Measurements from ENCODE around the gene KLF16.

Gene KLF16

DNA sequence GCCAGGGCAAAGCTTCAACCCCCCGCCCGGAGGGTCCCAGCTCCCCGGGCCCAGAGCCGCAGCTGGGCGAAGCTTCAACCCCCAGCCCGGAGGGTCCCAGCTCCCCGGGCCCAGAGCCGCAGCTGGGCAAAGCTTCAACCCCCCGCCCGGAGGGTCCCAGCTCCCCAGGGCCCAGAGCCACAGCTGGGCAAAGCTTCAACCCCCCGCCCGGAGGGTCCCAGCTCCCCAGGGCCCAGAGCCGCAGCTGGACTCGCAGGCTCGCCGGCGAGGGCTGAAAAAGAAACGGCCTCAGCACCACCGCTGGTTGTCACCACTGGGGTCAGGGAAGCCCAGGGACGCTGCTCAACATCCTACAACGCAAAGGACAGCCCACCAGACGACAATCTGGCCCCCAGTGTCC, 20.3 kb downstream of the KLF16 start:
- no peak for DNase-seq (ENCODE audit: low read depth in 2 of 2)

DNA sequence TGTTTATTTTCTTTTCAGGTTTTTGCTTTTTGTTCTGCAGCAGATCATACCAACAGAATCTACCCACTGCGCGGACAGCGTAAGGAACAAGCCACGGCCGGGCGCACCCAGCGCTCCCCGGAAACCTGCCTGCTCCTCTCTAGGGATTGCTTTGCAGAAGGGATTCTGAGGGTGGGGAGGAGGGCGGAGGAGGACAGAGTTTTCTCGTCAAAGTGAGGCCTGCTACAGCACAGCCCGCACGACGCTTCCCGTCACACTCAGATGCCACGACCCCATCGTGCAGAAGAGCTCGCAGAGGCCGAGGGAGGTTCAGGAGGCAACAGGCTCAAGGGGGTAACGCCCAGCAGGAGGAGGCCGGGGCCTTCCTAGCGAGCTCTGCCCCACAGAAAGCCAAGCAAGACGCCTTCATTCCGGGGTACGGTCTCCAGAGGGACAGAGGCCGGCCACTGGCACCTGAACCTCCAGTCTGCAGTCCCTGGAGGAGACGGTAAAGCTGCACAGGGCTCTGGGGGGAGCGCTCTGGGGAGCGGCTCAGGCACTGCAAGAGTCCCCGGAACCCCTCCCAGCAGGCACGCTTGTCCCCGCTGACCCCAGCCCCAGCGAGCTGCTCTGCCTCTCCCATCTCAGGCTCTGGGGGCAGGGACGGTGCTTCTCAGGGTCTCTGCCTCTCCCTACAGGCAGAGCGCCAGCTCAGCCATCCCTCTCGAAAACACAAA, 22.0 kb downstream of the KLF16 start:
- no peak for DNase-seq (ENCODE audit: low read depth in 2 of 2)

DNA sequence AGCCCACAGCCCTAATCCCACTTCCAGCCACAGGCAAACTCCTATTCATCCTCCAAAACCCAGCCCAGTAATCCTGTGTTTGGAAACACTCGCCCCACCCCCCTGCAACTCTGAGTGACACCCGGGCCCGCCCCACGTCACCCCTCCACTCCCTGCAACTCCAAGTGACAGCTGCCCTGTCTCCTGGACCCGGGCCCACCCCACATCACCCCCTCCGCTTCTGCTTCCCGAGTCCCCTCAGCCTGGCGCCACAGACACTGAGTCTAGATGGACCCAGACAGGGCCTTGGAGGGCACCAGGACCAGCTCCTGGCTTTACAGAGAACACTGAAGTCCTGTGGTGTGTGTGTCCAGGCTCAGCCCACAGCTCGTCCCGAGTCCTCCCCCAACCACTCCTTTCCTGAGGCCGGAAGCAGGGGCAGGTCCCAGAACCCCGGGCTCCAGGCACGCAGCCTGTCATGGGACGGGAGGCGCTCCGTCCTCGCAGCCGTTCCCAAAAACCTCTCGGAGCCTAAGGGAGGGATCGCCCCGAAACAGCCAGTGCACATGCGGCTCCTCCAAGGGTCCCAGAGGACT, 22.8 kb downstream of the KLF16 start:
- no peak for DNase-seq (ENCODE audit: low read depth in 2 of 2)

DNA sequence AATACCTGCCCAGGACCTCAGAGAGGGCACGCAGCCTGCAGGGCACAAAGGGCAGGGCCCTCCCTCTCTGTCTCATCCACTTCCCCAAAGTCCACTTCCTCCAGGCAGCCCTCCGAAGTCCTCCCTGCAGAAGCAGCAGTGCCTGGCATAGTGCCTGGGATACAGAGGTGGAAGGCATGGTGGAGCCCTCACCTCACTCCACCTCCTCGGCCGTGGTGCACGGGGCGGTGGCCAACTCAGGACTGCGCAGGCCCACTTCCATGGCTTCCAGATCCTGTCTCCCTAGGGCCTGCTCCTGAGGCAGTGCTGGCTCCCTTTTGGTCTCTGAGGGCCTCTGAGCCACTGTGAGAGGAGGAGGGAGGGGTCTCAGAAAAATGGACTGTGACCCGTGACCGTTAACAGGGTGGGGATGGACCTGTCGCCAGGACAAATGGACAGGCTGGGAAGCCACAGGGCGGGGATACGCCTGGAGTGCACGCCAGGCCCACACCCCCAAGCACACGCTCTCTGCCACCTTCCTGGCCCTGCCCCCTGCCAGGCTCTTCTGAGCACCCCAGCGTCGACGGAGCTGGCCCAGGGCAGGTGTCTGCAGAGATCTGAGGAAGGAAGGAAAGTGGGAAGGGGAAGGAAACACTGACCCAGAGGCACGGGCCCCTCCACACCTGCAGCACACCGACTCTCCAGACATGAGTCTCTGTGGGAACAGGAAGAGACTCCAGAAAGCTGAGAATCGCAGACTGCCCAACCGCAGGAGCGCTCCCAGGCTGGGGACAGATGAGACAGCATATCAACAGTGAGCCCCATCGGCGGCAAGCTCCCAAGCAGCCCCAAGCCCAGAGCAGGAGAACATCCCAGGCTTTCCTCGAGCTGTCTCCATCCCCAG, 23.5 kb downstream of the KLF16 start:
- DNase-seq (ENCODE audit: low read depth in 2 of 2) = no peak

DNA sequence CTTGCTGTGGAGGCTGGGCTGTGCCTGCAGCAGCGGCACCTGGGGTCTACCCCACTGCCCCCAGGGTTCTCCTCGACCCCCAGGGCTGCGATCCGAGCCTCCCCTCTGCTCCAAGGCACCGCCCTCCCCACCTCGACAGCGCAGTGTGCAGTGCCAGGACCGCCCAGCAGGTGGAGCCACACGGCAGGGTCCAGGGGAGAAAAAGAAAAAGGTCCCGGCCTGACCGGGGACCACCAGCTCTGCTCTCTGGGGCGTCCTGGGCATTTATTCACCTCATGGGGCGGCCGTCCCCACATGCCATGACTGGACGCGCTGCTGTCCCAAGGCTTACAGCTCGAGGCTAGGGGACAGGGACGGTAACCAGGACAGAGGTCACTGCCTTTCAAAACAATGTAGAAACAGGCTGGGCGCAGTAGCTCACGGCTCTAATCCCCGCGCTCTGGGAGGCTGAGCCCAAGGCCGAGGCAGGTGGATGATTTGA, 25.7 kb downstream of the KLF16 start:
- DNase-seq (ENCODE audit: low read depth in 2 of 2) = peak; percentile 41 to 53

DNA sequence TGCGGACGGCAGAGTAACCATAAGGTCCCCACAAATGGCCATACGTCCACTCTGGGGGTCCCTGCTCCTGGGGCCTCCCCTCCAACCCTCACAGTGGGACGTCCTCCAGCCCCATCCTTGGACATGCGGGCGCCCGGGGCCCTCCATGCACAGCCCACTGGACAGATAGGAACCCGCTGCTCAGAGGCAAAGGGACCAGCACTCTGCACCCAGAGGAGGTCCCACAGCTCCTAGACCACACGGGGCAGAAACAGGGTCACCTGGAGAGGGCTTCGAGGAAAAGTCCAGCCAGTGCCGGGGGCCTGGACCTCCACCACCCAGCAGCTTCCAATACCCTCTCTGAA, 26.2 kb downstream of the KLF16 start:
- DNase-seq (ENCODE audit: low read depth in 2 of 2) = no peak

DNA sequence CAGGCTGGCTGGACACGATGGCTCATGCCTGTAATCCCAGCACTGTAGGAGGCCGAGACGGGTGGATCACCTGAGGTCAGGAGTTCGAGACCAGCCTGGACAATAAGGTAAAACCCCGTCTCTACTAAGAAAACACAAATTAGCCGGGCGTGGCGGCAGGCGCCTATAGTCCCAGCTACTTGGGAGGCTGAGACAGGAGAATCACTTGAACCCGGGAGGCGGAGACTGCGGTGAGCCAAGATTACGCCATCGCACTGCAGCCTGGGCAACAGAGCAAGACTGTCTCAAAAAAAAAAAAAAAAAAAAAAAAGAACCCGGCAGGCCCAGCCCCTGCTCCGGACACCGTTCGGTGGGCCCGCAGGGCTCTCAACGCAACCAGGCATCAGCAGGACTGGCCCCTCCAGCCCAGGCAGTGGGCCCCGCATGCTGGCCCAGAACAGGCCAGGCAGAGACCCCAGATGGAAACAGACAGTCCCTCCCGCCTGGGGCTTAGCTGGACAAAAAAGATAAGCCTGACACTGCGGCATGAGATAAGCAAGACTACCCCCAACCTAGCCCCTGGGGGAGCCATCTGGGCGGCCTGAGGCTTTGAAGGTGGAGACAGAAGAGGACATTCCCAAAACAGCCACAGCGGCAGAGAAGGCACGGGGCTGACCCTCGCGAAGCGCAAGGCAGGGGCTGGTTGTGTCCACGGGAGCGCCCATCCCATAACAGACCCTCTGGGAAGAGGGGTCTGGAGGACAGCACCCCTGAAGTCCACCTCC, 26.7 kb downstream of the KLF16 start:
- no peak for DNase-seq (ENCODE audit: low read depth in 2 of 2)

DNA sequence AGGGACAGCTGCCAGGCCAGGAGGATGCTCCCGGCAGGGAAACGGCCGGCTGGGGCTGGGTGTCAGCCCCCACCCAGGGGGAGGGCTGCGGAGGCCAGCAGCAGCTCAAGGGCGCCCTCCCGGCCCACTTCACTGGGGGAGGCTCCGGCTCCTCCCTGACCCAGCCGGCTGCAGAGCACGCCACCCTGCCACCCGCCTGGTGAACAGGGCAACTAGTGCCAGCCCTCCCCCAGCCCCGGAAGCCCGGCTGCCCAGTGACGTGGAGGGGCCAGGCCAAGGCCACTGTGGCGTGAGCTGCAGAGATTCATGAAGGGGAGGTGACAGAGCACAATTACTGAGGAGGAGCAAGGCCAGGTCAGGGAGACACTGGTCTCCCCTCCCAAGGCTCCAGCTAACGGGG, 29.8 kb downstream of the KLF16 start:
- DNase-seq (ENCODE audit: low read depth in 2 of 2) = no peak

DNA sequence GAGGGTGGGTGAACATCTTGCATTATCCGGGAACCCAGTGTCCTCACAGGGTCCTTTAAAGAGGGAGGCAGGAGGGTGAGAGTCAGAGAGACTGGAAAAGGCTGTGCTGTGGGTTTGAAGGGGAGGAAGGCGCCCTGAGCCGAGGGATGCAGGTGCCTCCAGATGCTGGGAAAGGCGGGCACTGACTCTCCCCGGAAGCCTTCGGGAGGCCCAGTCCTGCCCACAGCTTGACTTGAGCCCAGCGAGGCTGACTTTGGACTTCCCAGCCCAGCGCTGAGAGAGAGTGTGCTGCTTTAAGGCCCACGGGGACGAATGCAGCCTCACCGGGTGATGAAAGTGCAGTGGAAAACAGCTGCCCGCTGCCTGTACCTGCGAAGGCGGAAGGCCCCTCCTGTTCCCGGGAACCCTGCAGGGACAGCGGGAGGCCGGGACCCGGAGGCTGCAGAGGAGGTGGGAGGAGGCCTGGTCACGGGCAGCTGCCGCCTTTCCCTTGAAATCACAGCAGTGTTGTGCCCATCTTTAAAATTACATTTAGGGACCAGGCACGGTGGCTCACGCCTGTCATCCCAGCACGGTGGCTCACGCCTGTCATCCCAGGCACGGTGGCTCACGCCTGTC, 31.2 kb downstream of the KLF16 start:
- no peak for DNase-seq (ENCODE audit: low read depth in 2 of 2)

DNA sequence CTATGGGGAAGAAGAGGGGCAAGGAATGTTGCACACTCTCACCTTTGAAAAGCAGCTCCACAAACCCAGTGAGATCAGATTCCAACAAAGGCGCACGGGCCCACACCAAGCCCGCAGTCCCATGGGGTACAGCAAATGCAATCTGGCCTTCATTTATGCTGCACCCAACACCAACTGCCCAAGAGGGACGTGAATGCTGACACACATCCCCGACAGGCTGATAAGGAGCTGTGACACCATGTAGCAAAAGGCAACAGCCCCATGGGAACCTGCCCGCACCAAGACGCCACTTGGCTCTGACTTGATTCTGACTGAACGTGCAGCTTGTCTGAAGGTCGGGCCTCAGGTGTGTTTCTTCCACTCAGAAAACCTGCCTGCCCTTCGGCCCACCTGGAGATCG, 32.4 kb downstream of the KLF16 start:
- no peak for DNase-seq (ENCODE audit: low read depth in 2 of 2)

DNA sequence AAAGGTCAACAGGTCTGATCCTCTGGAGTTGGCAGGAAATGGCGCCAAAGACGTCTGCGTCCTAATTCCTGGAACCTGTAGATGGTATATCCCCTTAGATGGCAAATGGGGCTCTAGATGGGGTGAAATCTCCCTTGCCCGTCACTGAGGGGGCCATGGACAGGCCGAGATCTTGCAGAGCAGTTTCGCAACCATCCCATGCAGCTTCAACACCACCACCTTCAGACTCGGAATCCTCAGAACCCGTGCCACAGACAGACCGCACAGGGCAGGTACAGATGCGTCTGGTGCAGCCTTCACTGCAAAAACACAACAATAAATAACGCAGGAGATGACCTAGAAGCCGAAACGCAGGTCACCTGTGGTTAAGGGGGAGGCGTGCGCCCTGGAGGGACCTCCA, 32.8 kb downstream of the KLF16 start:
- no peak for DNase-seq (ENCODE audit: low read depth in 2 of 2)

DNA sequence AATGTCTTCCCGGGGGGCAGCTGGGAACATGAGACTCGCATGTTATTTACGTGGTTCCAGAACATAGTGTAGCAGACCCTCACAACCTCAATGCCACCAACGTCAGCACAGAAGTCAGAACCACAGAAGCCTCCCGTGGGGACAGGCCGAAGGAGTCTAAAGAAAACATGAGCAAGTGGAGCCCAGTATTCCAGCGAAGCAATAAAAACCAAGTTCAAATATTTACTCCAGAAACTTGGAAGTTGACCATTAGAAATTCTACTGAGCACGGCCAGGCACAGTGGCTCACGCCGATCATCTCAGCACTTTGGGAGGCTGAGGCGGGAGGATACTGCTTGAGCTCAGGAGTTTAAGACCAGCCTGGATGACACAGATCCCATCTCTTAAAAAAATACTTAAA, 33.4 kb downstream of the KLF16 start:
- DNase-seq (ENCODE audit: low read depth in 2 of 2) = no peak

DNA sequence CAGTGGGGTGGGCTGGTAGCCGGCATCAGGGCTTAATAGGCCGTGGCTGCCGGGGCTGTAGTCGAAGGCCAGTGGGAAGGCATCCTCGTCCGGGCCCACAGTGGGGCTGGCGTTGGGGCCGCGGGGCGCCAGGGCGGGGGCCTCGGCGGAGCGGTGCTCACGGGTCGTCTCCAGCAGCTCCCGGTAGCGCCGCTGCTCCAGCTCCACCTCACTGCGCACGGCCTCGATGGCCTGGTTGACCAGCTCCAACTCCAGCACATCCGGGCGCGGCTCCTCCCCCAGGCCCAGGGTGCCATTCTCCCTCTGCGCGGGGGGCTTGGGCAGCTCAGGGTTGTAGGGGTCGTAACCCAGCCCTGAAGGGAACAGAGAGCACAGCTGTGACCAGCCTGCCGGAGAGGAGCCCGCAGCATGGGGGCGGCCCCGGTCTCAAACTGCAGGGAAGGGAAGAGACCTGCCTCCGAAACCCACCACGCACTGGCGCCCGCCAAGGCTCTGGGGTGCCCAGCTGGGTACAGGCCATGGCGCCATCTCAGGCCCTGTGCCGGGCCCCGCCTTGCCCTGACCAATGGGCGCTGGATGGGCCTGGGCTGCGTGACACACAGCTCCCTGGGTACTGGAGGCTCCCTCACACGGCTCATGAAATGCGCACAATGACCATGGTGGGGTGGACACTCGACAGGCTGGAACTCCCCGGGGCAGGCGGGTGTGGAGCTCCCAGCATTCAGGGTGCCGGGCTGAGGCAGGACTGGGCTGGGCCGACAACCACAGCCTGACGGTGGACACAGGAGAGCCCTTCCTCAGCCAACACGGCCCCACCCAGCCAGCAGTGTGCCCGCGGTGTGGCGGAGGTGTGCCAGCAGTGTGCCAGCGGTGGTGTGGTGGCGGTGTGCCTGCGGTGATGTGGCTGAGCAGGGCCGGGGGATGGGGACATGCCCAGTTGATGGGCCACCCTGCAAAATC, 34.8 kb downstream of the KLF16 start:
- no peak for DNase-seq (ENCODE audit: low read depth in 2 of 2)

DNA sequence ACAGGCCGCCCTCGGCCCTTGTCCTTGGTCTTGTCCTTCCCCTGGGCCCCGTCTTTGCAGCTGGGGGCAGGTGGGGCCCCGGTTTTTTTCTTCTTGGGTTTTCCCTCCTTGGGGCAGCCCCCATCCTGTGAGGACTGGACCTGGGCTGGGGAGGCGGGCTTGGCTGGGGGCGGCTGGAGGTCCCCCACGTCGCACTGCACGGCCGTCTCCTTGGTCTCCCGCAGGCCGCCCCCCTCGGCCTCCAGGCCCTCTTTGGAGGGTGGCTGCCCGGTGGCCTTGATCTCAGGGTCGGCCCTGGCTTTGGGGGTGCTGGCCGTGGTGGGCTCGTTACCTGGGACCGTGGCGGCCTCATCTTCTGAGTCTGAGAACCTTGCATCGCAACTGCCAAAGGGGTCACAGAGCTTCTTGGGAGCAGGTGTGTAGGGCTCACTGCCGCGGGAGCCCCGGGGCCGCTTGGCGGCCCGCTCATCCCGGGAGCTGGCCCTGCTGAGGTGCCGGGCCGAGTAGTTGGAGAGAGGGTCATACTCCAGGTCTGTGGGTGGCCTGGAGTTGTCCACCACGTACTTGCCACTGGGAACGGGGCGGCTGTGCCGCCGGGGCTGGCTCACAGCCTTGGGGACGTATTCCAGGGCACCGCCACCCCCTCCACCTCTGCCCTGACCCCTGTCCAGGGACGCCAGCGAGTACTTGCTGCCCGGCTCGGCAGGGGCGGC, 35.7 kb downstream of the KLF16 start:
- DNase-seq (ENCODE audit: low read depth in 2 of 2) = no peak

DNA sequence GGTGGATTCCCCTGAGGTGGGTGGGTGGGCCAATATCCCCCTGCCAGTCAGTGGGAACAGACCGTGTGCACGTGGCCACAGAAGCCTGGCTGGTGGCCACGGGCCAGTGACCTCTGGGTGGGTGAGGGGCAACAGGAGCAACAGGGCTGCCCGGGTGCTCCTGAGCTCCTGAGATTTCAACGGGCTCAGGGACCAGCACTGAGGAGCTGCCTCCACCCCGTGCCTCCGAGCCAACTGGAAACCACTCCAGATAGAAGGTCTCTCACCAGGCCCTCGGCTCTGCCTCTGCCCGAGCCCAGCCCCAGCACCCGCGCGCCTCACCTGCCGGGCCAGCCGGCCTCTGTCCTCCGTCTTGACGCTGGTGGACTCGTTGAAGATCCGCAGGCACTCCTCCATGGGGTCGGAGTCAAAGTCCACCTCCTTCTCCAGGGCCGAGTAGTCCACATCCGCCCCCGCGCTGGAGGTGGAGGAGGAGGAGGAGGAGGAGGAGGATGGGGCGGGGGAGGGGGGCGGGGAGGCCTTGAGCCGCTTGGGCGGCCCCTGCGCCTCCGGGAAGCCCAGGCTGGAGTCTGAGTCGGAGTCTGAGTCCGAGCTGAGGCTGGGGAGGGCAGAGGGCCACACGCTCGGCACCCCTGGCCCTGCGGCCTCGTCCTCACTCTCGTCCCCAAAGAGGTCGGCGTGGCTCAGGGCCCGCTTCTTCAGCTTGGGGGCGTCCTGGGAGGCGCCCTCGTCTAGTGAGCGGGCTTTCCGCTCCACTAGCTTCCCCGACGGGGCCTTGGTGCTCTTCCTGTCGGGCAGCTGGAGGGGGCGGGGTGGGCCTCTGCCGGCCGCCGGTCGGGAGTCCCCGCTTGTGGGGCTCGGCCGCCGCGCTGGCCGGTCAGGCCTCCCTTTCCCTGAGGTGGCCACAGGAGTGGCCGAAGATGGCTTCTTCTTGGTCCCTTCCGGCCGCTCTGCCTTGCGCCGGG, 36.5 kb downstream of the KLF16 start:
- no peak for DNase-seq (ENCODE audit: low read depth in 2 of 2)

DNA sequence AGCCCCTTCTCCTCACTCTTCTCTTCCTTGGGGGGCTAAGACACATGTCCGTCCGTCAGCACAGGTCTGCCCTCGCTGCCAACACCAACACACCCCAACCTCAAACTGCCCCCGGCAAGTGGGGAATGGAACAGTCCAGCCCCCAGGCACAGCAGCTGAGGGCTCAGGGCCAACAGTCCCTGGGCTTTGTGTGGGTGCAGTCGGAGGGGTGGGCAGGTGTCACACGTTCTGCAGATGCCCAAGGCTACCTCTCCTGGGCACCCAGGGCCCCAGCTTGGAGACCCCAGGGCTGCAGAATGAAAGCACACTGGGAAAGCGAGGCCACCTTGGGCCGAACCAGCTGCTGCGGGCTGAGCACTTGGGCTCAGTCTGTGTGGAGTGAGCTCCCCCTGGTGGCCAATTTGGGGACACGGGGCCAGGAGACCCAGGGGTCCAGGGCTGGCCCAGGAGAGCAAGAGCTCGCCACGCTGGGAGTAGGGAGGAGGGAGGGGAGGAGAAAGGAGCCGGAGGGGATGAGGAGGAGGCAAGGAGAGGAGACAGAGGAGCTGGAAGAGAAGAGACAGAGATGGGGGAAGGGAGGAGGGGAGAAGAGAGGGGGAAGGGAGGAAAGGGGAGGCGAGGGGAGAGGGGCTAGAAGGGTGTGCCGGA, 37.3 kb downstream of the KLF16 start:
- DNase-seq (ENCODE audit: low read depth in 2 of 2) = peak; percentile 70 to 73

DNA sequence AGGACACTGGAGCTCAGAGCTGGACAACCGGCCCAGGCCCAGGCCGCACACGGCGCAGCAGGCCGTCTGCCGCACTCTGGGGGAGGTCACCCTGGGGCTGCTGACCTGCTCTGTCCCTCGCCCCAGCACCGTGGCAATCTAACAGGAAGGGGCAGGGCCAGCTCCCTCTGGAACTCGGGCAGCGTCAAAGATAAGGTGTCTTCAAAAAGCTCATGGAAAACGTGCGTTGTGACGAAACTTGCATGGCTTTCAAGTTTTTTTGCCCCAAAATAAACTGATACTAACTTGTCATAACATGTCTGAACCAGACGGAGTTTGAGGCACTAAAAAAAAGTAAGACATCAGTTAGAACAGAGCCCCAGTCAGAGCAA, 39.1 kb downstream of the KLF16 start:
- no peak for DNase-seq (ENCODE audit: low read depth in 2 of 2)

DNA sequence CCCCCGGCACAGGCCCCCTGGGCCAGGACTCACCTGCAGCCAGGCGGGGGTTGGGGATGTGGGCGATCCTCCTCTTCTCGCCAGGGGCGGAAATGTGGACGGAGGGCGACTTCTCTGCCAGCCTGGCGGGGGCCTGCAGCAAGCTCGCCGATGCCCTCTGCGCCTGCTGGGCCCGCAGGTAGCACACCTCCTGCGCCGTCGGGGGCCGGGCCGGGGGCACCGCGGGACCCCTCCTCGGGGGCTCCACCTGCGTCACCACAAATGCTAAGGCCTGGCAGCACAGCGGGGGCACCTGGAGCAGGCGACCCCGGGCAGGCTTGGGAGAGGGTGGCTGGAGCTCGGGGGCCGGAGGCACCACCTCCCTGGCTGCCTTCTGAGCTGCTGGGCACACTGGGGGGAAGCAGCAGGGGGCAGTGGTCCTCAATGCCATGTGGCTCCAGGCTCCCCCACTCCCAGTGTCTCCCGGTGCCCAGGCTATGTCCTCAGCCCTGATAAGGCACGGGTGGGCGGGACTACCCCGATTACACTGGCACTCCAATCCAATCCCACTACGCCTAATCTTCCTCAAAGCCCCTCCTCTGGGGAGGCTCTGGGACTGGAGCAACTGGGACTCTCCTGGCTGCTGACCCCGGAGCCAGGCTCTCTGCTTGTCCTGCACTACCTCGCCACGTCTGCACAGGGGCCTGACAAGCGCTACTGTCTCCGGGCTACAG, 39.7 kb downstream of the KLF16 start:
- no peak for DNase-seq (ENCODE audit: low read depth in 2 of 2)

Measured in stimulated activated CD4-positive, alpha-beta T cell treated with anti-CD3 and anti-CD28 coated beads, Interleukin-1b, Interleukin-23, amount 100 ng/mL, for 4 hours (primary cell).